Measurements from ENCODE around the gene EEPD1.

DNA sequence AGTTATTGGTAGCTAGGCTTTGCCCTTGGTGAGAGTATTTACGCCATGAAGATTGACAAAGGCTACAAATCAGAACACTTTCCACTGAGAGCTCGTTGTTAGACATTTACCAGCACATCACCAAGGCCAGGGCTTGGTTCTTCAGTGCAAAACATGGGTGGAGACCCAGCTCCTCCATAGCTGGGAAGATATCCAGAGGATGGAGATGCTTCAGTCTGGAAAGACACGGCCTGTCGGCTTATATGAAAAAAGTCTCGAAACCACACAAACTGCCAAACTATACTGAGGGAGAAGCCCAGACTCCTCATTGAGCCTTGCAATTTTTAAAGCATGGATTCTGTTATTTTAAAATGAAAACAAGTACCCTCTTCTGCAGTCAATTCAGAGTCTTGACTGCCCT lies 153.2 kb downstream of the EEPD1 start:
- TF ChIP-seq, protein P1, sequence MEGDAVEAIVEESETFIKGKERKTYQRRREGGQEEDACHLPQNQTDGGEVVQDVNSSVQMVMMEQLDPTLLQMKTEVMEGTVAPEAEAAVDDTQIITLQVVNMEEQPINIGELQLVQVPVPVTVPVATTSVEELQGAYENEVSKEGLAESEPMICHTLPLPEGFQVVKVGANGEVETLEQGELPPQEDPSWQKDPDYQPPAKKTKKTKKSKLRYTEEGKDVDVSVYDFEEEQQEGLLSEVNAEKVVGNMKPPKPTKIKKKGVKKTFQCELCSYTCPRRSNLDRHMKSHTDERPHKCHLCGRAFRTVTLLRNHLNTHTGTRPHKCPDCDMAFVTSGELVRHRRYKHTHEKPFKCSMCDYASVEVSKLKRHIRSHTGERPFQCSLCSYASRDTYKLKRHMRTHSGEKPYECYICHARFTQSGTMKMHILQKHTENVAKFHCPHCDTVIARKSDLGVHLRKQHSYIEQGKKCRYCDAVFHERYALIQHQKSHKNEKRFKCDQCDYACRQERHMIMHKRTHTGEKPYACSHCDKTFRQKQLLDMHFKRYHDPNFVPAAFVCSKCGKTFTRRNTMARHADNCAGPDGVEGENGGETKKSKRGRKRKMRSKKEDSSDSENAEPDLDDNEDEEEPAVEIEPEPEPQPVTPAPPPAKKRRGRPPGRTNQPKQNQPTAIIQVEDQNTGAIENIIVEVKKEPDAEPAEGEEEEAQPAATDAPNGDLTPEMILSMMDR (IDR thresholded peaks at IDR 0.05; ENCODE audit: low read depth, low read length): no peak
- no peak for TF ChIP-seq EZH2phosphoT487 (IDR thresholded peaks at IDR 0.05; ENCODE audit: low read depth)

All from OCI-LY3 (cell line).